Spleen (tissue), 7 donors: ENCODE results near the gene NCBP3.
"Not testable (repeated sequence)": the region's sequence is repeated elsewhere in the genome, so short reads cannot be mapped to it uniquely, and the experiment has no call there.

Experiments used
- CTCF ChIP-seq, 11 experiments: fragments of 200-600 bp in 7 of 11; fragments of 450-650 bp in 4 of 11; sonication (generic) in 4 of 11; IDR thresholded peaks in 8 of 11; conservative IDR thresholded peaks in 3 of 11; 1 replicate in 7 of 11; 2 replicates in 4 of 11; pipeline versions ENCODE4 v1.4.0 to v1.8.0; 2016 to 2021; ENCODE audit warnings: antibody characterized with exemption in 11 of 11, inconsistent platforms in 4 of 11, mild to moderate bottlenecking in 1 of 11
- POLR2A ChIP-seq, 3 donors: fragments of 450-650 bp; IDR thresholded peaks; one replicate each; pipeline ENCODE4 v1.5.1; 2017; ENCODE audit warnings: antibody characterized with exemption in 3 of 3, mild to moderate bottlenecking in 1 of 3
- POLR2AphosphoS5 ChIP-seq, 3 donors: sonication (generic); formaldehyde crosslinking; IDR thresholded peaks; one replicate each; pipeline ENCODE4 v1.5.1; 2017; ENCODE audit warnings: antibody characterized with exemption in 3 of 3
- donor health status: DM: no; HTN: no; CAD: no; lungs with moderate emphysema.
- donor health status: DM: no; HTN: no; CAD: no.
- donor health status: DM: no; HTN: no; CAD: no.

DNA sequence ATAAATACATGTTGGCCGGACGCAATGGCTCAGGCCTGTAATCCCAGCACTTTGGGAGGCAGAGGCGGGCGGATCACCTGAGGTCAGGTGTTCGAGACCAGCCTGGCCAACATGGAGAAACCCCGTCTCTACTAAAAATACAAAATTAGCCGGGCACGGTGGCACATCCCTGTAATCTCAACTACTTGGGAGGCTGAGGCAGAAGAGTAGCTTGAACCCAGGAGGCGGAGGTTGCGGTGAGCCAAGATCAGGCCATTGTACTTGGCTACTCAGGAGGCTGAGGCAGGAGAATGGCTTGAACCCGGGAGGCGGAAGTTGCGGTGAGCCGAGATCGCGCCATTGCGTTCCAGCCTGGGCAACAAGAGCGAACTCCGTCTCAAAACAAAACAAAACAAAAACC, 1.5 kb downstream of the NCBP3 start:
- not testable (repeated sequence) for TF ChIP-seq CTCF (IDR thresholded peaks at IDR 0.05 in 8 of 11, conservative IDR thresholded peaks at IDR 0.05 in 3 of 11); POLR2A (IDR thresholded peaks at IDR 0.05); POLR2AphosphoS5 (IDR thresholded peaks at IDR 0.05)
